NCI-H146 treated with DMSO at 0.1 percent for 48 hours (cell line): Measurements from ENCODE around the gene RNF214.
"Not testable (repeated sequence)": the region's sequence is repeated elsewhere in the genome, so short reads cannot be mapped to it uniquely, and the experiment has no call there.

Source experiments
- DNase-seq: peaks from one replicate; lab custom pipeline; 2025; ENCODE audit not compliant: unreplicated experiment; lab: John Stamatoyannopoulos, UW

The RNF214 gene

DNA sequence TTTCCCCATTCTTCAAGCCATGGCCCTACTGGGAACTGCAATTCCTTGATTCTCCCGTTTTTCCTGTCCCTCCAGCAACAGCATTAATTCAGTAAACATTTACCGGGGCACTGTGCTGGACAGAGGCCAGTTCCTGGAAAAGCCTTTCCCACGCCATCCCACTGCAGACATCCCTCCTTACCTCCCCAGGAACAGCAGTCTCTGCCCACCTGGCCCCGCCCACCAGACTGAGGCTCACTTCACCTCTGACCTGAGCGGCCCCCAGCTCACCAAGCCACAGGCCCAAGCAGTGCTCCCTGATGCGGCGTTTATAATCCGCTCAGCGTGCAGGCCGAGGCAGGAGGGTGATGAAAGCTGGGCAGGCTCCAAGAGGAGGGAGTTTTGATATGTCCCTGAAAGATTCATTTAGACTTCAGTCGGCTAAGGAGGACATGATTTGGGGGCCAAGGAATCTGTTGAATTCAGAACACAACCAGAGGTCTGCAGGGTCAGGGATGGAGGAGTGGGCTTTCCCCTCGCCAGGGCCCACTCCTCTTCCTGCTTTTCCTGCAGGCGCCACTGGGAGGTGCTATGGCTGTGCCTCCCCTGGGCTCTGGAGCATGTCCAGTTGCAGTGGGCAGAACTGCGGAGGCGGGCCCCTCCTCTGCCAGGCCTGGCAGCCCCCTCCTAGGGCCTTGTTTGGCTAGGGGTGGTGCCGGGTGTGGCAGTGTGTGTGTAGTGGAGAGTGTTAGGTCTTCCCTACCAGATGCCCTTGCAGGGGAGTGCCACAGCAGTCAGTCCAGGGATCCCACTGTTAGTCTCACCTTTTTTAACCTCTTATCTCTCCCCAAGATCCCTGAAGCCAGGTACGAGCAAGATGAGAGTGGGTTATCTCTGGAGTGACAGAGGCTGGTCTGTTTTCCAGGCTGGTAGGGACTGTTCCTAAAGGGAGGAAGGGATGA, 34.7 kb upstream of the RNF214 start:
- no peak for DNase-seq

DNA sequence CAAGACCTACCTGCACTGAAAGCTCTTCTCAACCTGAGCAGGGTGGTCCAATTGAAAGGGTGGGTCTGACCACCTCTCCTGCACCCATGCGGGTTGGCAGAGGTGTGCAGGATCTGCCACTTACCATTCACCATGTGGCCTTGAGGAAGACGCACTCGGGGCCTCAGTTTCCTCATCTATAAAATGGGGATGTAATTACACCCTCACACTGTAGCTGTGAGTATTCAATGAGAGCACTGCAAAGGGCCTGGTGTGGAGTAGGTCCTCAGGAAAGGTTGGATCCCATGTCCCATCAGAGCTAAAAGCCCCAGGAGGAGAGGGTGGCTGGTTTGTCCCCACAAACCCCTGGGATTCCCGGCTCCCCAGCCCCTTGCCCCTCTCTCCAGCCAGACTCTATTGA, 33.9 kb upstream of the RNF214 start:
- DNase-seq = no peak

DNA sequence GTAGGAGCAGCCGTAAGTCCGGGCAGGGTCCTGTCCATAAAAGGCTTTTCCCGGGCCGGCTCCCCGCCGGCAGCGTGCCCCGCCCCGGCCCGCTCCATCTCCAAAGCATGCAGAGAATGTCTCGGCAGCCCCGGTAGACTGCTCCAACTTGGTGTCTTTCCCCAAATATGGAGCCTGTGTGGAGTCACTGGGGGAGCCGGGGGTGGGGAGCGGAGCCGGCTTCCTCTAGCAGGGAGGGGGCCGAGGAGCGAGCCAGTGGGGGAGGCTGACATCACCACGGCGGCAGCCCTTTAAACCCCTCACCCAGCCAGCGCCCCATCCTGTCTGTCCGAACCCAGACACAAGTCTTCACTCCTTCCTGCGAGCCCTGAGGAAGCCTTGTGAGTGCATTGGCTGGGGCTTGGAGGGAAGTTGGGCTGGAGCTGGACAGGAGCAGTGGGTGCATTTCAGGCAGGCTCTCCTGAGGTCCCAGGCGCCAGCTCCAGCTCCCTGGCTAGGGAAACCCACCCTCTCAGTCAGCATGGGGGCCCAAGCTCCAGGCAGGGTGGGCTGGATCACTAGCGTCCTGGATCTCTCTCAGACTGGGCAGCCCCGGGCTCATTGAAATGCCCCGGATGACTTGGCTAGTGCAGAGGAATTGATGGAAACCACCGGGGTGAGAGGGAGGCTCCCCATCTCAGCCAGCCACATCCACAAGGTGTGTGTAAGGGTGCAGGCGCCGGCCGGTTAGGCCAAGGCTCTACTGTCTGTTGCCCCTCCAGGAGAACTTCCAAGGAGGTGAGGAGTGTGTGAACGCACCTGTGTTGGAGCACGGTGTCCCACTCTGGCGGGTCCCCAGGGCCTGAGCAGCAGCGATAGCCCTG, 33.2 kb upstream of the RNF214 start, which contains the start of gene TAGLN:
TSS of gene TAGLN (plus strand) at position 318 of the 863 bp plus-strand sequence. CDS start 3,644 bp downstream, outside the sequence.
- DNase-seq = no peak

DNA sequence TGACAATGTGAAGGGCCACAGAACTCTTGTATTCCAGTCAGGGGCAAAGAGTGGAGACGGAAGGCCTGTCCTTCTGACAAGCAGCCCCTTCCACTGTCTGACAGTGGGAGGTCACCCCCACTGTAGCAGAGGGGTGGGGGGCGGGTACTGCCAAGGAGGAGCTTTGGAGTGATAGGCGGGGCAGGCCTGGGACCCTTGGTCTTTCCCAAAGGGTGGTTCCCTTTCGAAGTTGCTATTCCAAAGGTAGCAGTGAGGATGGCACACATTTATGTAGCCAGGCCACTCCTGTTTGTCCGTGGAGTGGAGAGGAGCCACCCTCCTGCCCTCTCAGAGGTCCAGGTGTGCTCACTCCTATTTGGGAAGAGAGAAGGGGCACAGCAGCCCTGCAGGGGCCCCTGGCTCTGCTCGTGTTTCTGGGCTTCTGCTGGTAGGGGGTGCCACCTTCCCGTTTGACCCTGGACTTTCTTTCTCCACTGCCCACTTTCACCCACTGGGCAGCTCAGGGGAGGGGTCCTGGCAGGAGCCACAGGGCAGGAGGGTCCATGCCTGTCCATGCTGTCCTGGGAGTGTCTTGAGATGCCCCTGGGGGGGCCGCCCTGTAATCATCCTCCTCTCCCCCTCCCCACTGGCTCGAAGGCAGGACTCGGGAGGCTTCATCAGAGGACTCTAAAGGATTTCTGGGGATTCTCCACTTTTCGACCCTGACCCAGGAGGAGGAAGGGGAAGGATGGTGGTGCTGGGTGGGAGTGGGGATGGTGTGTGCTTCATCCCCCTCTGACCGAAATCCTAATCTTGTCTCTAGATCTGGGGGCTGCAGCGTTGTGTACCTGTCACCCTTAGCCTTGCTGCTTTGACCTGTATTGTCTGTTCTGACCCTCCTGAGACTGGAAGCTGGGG, 32.3 kb upstream of the RNF214 start:
- DNase-seq = no peak

GRCh38 chr11:117200813-117201657, 31.4 kb upstream of the RNF214 start:
- DNase-seq = no peak

GRCh38 chr11:117201658-117202305, 30.7 kb upstream of the RNF214 start:
- DNase-seq = no peak

DNA sequence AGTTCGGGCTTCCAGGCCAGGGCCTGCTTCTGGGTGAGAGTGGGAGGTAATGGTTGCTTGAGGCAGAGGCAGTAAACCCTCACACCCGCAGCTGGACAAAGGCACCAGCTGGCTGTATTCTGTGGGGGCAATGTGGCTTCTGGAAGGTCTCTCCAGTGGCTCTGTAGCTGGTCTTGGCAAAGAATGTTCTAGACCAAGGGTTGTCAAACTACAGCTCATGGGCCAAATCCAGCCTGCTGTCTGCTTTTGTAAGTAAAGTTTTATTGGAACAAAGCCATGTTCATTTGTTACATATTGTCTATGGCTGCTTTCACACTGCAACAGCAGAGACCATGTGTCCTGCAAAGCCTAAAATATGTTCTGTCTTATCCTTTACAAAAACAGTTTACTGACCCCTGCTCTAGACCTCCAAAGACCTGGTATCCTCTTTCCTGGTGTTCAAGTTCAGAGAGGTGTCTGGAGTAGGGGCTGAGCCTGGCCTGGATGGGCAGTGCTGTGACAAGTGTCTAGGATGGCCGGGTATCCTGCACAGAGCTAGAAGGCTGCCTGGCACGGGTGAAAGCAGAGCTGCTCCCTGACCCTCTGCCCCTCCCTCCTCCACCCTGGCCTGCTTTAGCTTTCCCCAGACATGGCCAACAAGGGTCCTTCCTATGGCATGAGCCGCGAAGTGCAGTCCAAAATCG, 29.9 kb upstream of the RNF214 start:
- DNase-seq = no peak

- DNase-seq = no peak
Observed at GRCh38 chr11:117203069-117203407, 29.4 kb upstream of the RNF214 start.

DNA sequence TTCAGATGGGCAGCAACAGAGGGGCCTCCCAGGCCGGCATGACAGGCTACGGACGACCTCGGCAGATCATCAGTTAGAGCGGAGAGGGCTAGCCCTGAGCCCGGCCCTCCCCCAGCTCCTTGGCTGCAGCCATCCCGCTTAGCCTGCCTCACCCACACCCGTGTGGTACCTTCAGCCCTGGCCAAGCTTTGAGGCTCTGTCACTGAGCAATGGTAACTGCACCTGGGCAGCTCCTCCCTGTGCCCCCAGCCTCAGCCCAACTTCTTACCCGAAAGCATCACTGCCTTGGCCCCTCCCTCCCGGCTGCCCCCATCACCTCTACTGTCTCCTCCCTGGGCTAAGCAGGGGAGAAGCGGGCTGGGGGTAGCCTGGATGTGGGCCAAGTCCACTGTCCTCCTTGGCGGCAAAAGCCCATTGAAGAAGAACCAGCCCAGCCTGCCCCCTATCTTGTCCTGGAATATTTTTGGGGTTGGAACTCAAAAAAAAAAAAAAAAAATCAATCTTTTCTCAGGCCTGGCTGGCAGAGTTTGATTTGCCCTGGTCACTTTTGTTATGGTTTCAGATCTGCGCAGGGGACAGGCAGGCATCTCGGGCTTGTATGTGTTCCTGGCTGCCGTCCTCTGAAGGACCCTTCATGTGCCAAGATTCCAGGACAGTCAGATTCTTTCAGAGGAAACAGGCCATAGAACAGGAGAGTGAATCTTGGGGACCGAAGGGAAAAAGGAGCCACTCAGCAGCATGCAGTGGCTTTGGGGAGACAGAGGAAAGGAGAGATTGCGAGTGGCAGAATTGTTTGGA, 28.0 kb upstream of the RNF214 start:
- no peak for DNase-seq

DNA sequence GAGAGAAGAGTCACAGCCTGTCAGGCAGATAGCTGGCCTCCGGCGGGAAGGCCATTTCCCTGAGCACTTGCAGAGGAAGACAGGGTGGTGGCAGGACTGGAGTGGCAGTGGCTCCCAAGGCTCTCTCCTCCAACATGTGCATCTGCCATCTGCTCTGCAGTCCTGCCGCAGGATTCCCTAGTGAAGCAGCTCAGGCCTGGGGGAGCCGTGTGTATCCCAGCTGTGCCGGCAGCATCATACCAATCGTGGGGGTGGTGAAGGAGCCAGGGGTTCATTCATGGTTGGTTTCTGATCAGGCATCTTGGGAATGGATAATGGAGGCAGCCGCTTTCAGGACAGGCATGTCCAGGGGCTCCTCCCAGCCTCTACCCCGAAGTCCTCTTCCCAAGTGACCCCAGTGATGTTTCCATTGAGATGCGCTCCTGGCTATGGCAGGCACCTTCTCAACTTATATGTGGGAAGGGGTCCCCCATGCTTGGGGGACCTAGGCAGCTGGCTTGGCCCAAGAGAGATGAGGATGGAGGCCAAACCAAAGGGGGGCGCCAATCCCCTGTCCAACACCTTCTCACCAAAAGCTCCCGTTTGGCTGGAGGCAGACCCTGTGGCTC, 27.2 kb upstream of the RNF214 start:
- no peak for DNase-seq

GRCh38 chr11:117206111-117206510, 26.4 kb upstream of the RNF214 start:
- not testable (repeated sequence) for DNase-seq

- DNase-seq = not testable (repeated sequence)
Observed at GRCh38 chr11:117206859-117207258, 25.6 kb upstream of the RNF214 start.

- not testable (repeated sequence) for DNase-seq
Observed at GRCh38 chr11:117207481-117207880, 25.0 kb upstream of the RNF214 start.

DNA sequence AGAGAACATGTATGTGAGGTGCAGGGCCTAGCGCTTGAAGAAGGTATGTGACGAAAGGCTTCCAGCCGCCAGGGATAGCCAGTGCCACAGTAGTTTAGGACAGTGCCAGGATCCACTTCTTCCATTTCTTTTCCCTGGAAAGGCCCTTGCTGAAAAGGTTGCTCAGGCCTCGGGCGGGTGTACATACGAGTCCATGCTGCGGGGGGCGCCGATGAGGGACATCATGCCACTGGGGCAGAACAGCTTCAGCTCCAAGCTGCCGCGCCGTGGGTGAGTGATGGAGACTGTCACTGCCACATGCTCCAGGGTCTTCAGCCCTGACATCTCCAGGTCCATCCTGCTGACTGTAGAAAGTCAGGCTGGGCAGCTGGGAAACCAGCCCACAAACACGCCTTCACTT, 23.8 kb upstream of the RNF214 start:
- not testable (repeated sequence) for DNase-seq

DNA sequence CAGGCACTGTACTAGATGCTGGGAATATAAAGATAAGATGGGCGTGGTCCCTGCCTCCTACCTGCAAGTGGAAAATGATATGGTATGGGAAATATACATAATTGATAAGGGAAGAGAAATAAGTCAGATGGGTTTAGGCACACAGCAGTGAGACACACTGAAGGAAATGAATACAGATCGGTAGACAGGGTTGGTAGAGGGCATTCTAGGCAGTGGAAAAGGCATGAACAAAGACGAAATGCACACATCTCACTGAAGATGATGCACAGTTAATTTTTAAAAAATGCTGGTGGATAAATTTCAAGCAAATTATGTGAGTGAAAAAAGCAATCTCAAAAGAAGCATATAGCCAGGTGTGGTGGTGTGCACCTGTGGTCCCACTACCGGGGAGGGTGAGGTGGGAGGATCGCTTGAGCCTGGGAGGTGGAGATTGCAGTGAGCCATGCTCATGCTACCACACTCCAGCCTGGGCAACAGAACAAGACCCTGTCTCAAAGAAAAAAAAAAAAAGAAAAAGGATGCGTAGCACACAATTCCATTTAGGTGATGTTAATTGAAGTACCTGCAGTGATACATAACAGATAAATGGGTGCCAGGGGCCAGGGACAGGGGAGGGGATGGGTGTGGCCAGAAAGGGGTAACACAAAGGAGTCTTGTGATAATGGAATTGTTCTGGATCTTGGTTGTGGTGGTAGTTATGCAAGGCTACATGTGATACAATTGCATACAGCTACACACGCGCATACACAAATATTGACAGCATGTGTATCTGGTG, 22.9 kb upstream of the RNF214 start:
- DNase-seq = not testable (repeated sequence)

DNA sequence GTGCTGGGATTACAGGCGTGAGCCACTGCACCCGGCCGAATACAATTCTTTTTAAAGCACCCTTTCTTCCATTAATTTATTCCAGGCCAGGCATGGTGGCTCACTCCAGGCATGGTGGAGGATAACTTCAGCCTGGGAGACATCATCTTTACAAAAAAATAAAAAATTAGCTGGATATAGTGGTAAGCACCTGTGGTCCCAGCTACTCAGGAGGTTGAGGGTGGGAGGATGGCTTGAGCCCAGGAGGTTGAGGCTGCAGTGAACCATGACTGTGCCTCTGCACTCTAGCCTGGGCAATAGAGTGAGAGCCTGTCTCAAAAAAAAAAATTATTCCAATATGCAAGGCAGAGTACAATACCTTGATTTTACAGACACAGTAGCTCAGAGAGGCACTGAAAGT, 21.9 kb upstream of the RNF214 start:
- no peak for DNase-seq
